HG03139 (cell line): ENCODE results near the gene LRRC1.

Experiments used
- ATAC-seq: cut with Tn5 transposase; IDR thresholded peaks from one replicate; pipeline ENCODE4 v1.9.1; 2021; ENCODE audit not compliant: unreplicated experiment

The LRRC1 gene

GRCh38 chr6:53813801-53814200 is 19.0 kb downstream of the LRRC1 start:
- ATAC-seq = no peak

- ATAC-seq = no peak
These were observed 19.5 kb downstream of the LRRC1 start for GRCh38 chr6:53814353-53814752.

GRCh38 chr6:53815381-53816119 is 20.7 kb downstream of the LRRC1 start:
- ATAC-seq = no peak

- ATAC-seq = no peak
These were observed 24.2 kb downstream of the LRRC1 start for GRCh38 chr6:53818858-53819609.

- no peak for ATAC-seq
These were observed 27.8 kb downstream of the LRRC1 start for GRCh38 chr6:53822401-53823125.

- ATAC-seq = no peak
These were observed 29.9 kb downstream of the LRRC1 start for GRCh38 chr6:53824714-53825113.

- no peak for ATAC-seq
These were observed 30.9 kb downstream of the LRRC1 start for GRCh38 chr6:53825532-53826321.

- no peak for ATAC-seq
These were observed 32.7 kb downstream of the LRRC1 start for GRCh38 chr6:53827531-53827930.

GRCh38 chr6:53828215-53828614 is 33.4 kb downstream of the LRRC1 start:
- ATAC-seq = no peak

GRCh38 chr6:53828966-53829697 is 34.3 kb downstream of the LRRC1 start:
- no peak for ATAC-seq

- ATAC-seq = no peak
These were observed 35.0 kb downstream of the LRRC1 start for GRCh38 chr6:53829698-53830221.

GRCh38 chr6:53830366-53830765 is 35.6 kb downstream of the LRRC1 start:
- no peak for ATAC-seq

- no peak for ATAC-seq
These were observed 36.5 kb downstream of the LRRC1 start for GRCh38 chr6:53831081-53831869.

- ATAC-seq = no peak
These were observed 37.3 kb downstream of the LRRC1 start for GRCh38 chr6:53831936-53832660.

- no peak for ATAC-seq
These were observed 38.4 kb downstream of the LRRC1 start for GRCh38 chr6:53833155-53833554.

GRCh38 chr6:53834132-53834531 is 39.3 kb downstream of the LRRC1 start:
- no peak for ATAC-seq

GRCh38 chr6:53837865-53838769 is 43.3 kb downstream of the LRRC1 start:
- no peak for ATAC-seq

GRCh38 chr6:53840027-53840426 is 45.2 kb downstream of the LRRC1 start:
- ATAC-seq = no peak
